AG08395 (cell line): ENCODE results near the gene JAG1.

Source experiments
- DNase-seq: peaks from one replicate; pipeline ENCODE4 v3.0.0; 2012; ENCODE audit warnings: mixed read lengths, low spot score

The JAG1 gene

GRCh38 chr20:10673842-10674683, at the start of gene JAG1:
Gene JAG1, minus strand, starts transcription at chr20:10673999. Its CDS starts 469 bp downstream, at chr20:10673530.
- peak; percentile 98 for DNase-seq

GRCh38 chr20:10721976-10722375, 48.2 kb upstream of the JAG1 start:
- DNase-seq = no peak

DNA sequence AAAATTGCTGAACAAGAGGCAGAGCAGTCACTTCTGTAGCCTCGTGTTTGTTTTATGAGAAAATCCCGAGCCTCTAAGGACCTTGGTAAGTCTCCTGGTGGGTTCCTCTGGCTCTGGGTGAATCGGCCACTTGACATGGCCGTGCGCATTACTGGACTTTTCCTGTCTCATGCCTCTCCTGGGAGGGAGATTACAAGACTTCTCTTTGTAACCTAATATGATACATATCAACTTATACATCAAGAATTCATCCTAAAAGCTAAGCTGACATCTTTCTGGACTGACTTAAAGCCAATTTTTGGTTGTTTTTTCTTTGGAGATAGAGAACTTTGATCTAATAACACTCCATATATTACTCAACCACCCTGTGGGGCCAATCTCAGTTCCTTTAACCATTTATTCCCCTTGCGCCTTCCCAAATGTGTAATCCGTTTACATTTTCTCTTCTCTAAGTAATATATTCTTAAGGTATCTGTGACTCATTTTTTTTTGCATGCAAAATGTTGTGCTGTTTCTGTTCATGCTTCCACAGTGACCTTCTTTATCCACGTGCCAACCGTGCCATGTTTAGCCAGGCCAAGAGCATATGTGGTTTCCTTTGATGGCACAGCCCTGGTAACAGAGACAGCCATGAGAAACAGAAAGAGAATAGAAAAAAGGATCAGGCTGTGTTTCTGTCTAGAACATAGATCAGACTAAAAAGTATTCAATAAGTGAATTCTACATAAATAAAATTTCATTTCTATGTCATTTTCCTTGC, 47.5 kb upstream of the JAG1 start:
- DNase-seq = no peak

DNA sequence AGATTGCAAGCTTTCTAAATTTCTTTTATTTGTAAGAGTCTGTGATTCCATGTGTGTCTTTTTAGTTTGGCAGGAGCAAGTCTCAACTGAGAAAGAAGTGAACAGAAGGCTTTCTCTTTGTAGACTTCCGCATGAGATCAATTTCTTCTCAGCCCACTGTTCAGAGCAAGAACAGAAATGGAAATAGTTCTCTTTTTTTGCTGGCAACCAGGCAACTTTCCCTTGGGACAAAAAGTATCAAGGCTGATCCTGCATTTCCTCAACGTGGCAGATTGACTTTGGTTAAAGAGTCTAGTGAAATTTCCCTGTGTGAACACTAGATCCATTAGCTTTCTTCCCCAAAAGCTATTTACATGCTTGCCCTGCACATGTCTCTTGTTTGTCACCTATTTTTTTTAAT, 46.8 kb upstream of the JAG1 start:
- no peak for DNase-seq

DNA sequence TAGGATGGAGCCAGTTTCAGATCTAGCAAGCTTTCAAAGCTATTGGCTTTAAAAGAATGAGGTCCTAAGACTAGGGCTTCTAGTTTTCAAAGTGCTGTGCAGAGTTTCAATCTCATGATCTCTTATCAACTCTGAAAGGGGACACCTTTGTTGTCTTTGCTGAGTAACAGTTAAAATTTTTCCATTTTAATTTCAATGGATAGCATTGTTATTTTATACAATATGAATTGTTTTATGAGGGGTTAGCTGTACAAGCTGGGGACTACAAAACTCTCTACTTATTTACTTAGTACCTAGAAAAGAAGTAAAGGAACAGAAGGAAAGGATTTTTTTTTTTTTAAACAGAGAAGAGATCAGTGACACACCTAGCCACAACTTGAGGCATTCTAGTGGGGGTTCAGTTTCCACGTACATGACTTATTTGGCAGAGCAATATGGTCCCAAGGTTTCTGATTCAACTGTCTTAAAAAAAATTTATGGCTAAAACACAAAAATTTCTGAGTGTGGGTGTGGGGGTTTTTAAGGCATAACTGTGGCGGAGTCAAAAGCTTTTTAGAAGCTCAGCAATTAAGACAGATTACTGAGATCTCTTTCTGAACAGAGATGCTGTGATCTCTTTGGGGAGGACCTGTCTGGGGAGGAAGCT, 46.1 kb upstream of the JAG1 start:
- no peak for DNase-seq

GRCh38 chr20:10718661-10719060, 44.9 kb upstream of the JAG1 start:
- no peak for DNase-seq

DNA sequence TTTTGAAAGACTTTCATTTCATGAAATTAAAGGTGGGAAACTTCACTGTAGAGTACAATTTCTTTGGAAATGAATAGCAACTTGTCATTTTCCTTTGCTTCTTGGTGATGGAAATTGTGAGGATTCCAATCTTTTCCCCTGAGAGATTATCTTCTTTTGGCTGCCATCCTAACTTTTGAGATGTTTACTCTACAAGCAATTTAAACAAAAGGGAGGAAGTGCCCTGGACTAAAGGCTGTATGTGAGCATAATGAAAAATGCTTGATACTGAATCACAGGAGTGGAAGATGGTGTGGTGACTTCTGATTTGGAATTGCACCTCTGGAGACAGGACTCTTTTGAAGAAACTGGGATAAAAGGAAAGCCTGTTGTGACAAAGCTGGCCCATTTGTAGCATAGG, 43.1 kb upstream of the JAG1 start:
- no peak for DNase-seq

DNA sequence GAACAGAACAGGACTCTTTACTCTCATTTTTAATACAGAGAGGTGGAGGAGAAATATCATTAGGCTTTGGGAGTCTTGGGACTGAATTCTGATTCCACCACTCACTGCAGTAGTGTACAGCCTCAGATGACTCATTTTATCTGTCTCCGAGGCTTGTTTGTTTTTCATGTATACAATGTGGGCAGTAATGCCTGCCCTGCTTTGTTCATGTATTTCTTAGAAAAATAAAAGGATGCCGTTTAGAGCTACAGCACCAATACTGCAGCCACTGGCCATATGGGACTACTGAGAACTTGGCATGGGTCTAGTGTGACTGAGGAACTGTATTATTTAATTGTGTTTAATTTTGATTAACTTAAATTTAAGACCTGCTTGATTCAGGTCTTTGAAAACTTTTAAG, 41.2 kb upstream of the JAG1 start:
- DNase-seq = peak; percentile 36

DNA sequence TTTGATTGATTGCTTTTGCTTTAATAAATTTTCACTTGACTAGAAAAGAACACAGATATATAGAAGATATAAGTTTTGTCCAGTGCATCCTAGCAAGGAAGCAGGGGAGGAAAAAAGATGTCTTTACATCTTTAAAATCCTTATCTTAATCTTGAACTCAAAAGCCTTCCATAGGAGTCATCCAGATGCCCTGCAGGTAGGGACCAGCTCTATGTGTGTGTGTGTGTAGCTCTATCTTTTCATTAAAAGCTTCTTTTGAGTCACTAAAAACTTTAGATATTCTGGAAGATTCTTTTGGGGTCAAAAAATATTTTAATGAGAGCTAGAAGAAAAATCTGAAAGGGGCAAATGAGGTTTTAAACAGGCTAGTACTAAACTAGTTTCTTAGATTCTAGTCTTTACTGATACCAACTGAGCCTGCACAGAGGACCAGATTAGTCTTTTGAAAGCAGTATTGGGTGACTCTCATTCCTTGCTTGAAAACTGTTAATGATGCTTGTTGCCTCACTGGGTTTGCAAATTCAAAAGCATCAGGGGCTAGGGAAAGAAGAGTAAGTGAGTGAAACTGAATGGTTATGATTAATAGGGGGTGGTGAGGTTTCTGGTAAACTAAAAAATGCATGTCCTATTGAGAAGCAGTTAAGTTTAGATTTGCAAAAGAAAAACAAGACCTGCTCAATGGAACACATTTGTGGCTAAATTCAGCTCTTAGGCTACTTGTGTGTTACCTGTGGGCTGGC, 40.6 kb upstream of the JAG1 start:
- no peak for DNase-seq

DNA sequence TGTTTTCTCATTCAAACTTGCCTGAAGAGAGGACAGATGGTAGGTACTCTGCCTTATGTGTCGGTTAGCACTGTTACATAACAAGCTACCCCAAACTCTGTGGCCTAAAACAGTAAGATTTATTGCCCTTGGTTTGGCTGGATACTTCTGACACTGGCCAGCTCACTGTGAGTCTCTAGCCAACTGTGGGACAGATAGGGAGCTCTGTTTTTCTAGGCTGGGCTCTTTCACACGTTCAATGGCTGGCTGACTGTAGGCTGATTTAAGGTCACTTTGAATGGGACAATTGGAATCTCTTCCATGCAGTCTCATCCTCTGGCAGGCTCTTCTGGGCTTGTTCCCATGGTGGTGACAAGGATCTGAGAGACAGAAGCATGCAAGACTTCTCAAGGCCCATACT, 39.4 kb upstream of the JAG1 start:
- no peak for DNase-seq

GRCh38 chr20:10711903-10712451, 38.2 kb upstream of the JAG1 start:
- DNase-seq = no peak

DNA sequence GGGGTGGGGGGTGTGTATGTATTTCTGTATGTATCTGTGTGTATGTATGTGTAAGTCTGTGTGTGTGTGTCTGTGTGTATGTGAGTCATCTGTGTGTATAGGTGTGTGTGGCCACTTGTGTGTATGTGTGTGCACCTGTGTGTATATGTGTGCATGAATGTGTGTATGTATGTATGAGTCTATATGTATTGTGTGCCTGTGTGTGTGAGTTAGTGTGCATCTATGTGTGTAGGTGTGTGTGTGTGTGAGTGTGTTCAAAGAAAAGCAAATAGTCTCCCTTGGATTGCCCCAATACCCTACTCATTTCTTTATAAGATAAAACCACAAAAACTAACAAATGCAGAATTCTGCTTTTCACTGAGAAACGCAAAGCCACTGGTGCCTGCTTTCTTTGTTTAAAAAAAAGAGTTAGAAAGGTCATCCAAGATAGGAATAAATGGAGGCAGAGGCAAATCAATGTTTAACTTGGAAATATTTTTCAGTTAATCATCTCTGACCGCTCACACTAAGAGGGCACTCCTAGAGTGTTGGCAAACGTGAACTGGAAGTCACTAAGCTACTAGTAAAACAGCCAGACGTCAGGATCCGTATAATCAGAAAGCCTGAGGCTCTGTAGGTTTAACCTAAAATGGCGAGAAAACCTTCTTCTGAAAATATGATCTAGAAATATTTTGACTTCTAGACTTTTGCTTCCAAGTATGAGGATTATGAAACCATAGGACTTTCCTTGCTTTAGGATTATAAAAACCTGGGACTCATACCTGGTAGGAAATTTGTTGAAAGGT, 37.4 kb upstream of the JAG1 start:
- DNase-seq = no peak

- DNase-seq = no peak
These were observed 36.1 kb upstream of the JAG1 start for GRCh38 chr20:10709916-10710315.

- DNase-seq = peak; percentile 28
These were observed 34.8 kb upstream of the JAG1 start for GRCh38 chr20:10708351-10709185.

- no peak for DNase-seq
These were observed 34.0 kb upstream of the JAG1 start for GRCh38 chr20:10707791-10708190.

- no peak for DNase-seq
These were observed 33.3 kb upstream of the JAG1 start for GRCh38 chr20:10707068-10707467.

DNA sequence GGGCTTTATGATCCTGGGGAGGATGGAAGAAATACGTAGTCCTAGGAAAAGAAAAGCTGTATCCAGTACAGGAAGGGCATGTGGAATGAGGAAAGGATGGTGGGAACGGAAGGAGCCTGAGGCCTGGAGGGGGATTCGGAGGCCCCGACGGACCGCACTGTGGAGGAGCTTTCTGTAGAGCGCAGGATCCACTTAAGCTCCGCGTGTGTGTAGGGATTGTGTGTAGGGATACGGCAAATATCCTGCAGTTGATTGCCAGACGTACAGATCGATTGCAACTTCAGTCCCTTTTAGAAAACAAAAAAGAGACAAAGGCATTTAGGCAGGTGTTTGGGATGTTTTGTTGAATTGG, 32.6 kb upstream of the JAG1 start:
- no peak for DNase-seq

DNA sequence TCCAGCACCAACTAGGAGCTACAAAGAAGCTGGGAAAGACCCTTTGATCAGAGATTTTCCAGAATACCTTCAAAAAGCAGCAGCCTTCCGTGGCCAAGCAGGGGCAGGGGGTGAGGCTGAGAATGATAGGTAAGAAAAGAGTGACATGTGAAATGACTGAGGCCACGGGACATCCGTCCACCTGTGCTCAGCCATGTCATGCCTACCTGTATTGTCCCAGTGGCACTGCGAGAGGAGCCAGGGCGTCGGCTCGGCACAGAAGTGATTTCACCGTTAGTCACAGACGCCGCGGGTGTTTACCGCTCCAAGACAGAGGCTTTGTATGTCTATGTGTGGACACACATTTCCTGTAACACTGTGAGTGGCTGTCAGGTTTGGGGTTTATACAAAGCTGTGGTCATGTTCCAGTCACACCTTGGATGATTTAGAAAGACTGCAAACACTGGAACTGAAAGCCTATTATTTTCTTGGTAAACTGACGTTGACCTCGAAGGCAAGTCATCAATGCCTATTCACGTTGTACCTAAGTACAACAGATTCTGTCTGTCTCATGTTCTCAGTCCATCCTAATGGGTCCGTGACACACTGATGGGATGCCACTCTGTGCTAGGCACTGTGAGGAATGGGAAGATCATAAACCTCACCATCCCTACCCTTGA, 32.1 kb upstream of the JAG1 start:
- DNase-seq = no peak

- no peak for DNase-seq
These were observed 27.8 kb upstream of the JAG1 start for GRCh38 chr20:10701607-10702006.

- no peak for DNase-seq
These were observed 26.1 kb upstream of the JAG1 start for GRCh38 chr20:10699941-10700340.
